ENCODE data around the gene LLGL2.

The LLGL2 gene

DNA sequence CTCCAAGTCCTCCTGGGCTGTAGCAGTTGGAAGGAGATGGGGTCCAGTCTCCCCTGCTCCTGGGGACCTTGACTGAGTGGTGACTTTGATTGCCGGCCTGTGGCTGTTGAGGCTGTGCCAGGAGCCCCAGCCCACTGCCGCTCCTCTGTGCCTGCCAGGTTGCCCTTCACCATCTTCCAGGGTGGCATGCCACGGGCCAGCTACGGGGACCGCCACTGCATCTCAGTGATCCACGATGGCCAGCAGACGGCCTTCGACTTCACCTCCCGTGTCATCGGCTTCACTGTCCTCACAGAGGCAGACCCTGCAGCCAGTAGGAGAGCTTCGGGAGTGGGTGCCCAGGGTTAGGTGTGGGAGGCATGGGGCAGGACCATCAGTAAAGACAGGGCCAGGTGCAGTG is 38.7 kb downstream of the LLGL2 start:
- no peak for TF ChIP-seq PAX5 (IDR thresholded peaks at IDR 0.05; ENCODE audit: insufficient read depth, low read length, severe bottlenecking)
- no peak for TF ChIP-seq POLR2AphosphoS5 (IDR thresholded peaks at IDR 0.05; ENCODE audit: low read depth, low read length)
- TF ChIP-seq TAF1 (IDR thresholded peaks at IDR 0.05; ENCODE audit: low read depth, low read length), result no peak
- no peak for TF ChIP-seq POU2F2 (IDR thresholded peaks at IDR 0.05; ENCODE audit: low read depth, low read length)
- no peak for TF ChIP-seq SPI1 (IDR thresholded peaks at IDR 0.05; ENCODE audit: low read depth, low read length)
- TF ChIP-seq POLR2A (IDR thresholded peaks at IDR 0.05; ENCODE audit: low read depth, low read length), result no peak
- DNase-seq (ENCODE audit: insufficient read length, low spot score) (no peak), FAIRE-seq (no peak)

- no peak for FAIRE-seq
- DNase-seq (ENCODE audit: insufficient read length, low spot score), result no peak
- TF ChIP-seq POU2F2 (IDR thresholded peaks at IDR 0.05; ENCODE audit: low read depth, low read length) (no peak), PAX5 (IDR thresholded peaks at IDR 0.05; ENCODE audit: insufficient read depth, low read length, severe bottlenecking) (no peak), POLR2A (IDR thresholded peaks at IDR 0.05; ENCODE audit: low read depth, low read length) (no peak), TAF1 (IDR thresholded peaks at IDR 0.05; ENCODE audit: low read depth, low read length) (no peak), SPI1 (IDR thresholded peaks at IDR 0.05; ENCODE audit: low read depth, low read length) (no peak), POLR2AphosphoS5 (IDR thresholded peaks at IDR 0.05; ENCODE audit: low read depth, low read length) (no peak)
These were observed 39.6 kb downstream of the LLGL2 start for GRCh38 chr17:75565066-75565465.

- DNase-seq (ENCODE audit: insufficient read length, low spot score) (no peak), FAIRE-seq (no peak)
- TF ChIP-seq PAX5 (IDR thresholded peaks at IDR 0.05; ENCODE audit: insufficient read depth, low read length, severe bottlenecking) (no peak), SPI1 (IDR thresholded peaks at IDR 0.05; ENCODE audit: low read depth, low read length) (no peak), POU2F2 (IDR thresholded peaks at IDR 0.05; ENCODE audit: low read depth, low read length) (no peak), TAF1 (IDR thresholded peaks at IDR 0.05; ENCODE audit: low read depth, low read length) (no peak), POLR2AphosphoS5 (IDR thresholded peaks at IDR 0.05; ENCODE audit: low read depth, low read length) (no peak), POLR2A (IDR thresholded peaks at IDR 0.05; ENCODE audit: low read depth, low read length) (no peak)
These were observed 40.1 kb downstream of the LLGL2 start for GRCh38 chr17:75565618-75566017.

DNA sequence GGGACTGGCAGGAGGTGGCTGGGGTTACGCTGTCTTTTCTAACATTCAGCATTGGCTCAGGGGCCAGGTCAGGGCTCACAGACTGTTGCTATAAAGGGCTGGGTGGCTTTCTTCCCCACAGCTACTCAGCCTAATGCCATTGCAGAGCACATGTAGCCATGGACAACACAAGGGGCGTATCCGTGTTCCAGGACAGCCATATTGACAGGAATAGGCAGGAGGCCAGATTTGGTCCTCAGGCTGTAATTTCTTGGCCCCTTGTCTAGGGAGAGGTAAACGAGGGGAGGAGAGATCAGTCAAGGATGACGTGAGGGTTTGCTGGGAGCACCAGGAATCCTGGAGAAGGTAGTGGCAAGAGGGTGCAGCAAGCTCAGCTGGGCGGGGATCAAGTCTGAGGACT is 40.9 kb downstream of the LLGL2 start:
- TF ChIP-seq POLR2A (IDR thresholded peaks at IDR 0.05; ENCODE audit: low read depth, low read length), result no peak
- no peak for TF ChIP-seq PAX5 (IDR thresholded peaks at IDR 0.05; ENCODE audit: insufficient read depth, low read length, severe bottlenecking)
- TF ChIP-seq POU2F2 (IDR thresholded peaks at IDR 0.05; ENCODE audit: low read depth, low read length), result no peak
- TF ChIP-seq TAF1 (IDR thresholded peaks at IDR 0.05; ENCODE audit: low read depth, low read length), result no peak
- TF ChIP-seq POLR2AphosphoS5 (IDR thresholded peaks at IDR 0.05; ENCODE audit: low read depth, low read length), result no peak
- no peak for TF ChIP-seq SPI1 (IDR thresholded peaks at IDR 0.05; ENCODE audit: low read depth, low read length)
- FAIRE-seq (peak; percentile 43), DNase-seq (ENCODE audit: insufficient read length, low spot score) (no peak)

DNA sequence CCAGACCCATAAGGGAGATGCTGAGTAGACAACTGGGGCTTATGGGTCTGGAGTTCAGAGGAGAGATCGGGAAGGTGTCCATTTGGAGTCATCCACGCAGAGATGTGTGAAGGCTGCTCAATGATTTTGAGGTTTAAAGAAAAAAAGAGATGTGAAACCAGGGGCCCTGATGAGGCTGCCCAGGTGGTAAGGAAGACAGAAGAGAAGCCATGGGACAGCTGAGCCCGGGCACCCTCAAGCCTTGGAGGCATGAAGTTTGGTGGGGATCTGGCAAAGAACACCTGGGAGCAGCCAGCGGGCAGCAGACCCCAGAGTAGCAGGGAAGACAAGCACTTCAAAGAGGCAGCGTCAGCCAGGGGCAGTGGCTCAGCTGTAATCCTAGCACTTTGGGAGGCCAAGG is 41.3 kb downstream of the LLGL2 start:
- peak; percentile 92 for TF ChIP-seq SPI1 (IDR thresholded peaks at IDR 0.05; ENCODE audit: low read depth, low read length)
- no peak for TF ChIP-seq POU2F2 (IDR thresholded peaks at IDR 0.05; ENCODE audit: low read depth, low read length)

DNA sequence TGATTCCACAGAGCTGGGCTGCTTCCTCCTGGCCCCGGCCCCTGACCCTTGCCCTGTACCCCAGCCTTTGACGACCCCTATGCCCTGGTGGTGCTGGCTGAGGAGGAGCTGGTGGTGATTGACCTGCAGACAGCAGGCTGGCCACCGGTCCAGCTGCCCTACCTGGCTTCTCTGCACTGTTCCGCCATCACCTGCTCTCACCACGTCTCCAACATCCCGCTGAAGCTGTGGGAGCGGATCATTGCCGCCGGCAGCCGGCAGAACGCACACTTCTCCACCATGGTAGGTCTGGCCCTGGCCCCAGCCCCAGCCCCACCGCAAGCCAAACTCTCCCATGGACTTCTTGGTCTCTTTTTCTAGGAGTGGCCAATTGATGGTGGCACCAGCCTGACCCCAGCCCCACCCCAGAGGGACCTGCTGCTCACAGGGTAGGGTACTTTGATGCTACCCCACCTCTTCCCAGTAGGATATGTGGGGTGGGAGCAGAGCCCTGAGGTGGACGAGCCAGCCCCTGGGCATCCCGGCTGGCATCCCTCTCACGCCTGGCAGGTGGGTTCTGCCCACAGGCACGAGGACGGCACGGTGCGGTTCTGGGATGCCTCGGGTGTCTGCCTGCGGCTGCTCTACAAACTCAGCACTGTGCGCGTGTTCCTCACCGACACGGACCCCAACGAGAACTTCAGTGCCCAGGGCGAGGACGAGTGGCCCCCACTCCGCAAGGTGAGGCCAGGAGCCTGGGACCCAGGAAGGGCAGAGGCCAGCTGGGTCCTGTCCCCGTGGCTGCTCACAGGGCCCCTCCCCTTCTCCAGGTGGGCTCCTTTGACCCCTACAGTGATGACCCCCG is 43.1 kb downstream of the LLGL2 start:
- DNase-seq (ENCODE audit: insufficient read length, low spot score) (no peak), FAIRE-seq (no peak)
- TF ChIP-seq POU2F2 (IDR thresholded peaks at IDR 0.05; ENCODE audit: low read depth, low read length) (no peak), SPI1 (IDR thresholded peaks at IDR 0.05; ENCODE audit: low read depth, low read length) (no peak), TAF1 (IDR thresholded peaks at IDR 0.05; ENCODE audit: low read depth, low read length) (no peak), POLR2AphosphoS5 (IDR thresholded peaks at IDR 0.05; ENCODE audit: low read depth, low read length) (no peak), POLR2A (IDR thresholded peaks at IDR 0.05; ENCODE audit: low read depth, low read length) (no peak), PAX5 (IDR thresholded peaks at IDR 0.05; ENCODE audit: insufficient read depth, low read length, severe bottlenecking) (no peak)

More for the DNA sequence above, 41.3 kb downstream of the LLGL2 start:
- FAIRE-seq (no peak), DNase-seq (ENCODE audit: insufficient read length, low spot score) (no peak)

GRCh38 chr17:75570034-75570676 is 44.7 kb downstream of the LLGL2 start:
- no peak for DNase-seq (ENCODE audit: insufficient read length, low spot score)
- peak; percentile 41 for FAIRE-seq
- no peak for TF ChIP-seq POLR2AphosphoS5 (IDR thresholded peaks at IDR 0.05; ENCODE audit: low read depth, low read length)
- TF ChIP-seq POLR2A (IDR thresholded peaks at IDR 0.05; ENCODE audit: low read depth, low read length), result no peak

DNA sequence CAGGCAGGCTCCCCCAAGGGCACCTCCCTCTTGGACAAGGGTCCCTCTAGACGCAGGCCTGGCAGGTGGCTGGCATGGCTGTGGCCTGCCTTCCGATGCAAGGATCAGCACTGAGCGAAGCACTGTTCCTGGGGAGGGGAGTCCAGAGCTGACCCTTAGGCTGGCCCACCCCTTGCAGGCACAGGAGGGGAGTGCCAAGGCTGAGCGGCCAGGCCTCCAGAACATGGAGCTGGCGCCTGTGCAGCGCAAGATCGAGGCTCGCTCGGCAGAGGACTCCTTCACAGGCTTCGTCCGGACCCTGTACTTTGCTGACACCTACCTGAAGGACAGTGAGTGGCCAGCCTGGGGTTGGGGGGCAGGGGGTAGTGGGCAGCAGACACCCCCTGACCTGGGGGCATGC is 45.3 kb downstream of the LLGL2 start:
- no peak for DNase-seq (ENCODE audit: insufficient read length, low spot score)
- TF ChIP-seq TAF1 (IDR thresholded peaks at IDR 0.05; ENCODE audit: low read depth, low read length), result no peak
- TF ChIP-seq POLR2A (IDR thresholded peaks at IDR 0.05; ENCODE audit: low read depth, low read length), result no peak
- TF ChIP-seq POU2F2 (IDR thresholded peaks at IDR 0.05; ENCODE audit: low read depth, low read length), result no peak
- TF ChIP-seq PAX5 (IDR thresholded peaks at IDR 0.05; ENCODE audit: insufficient read depth, low read length, severe bottlenecking), result no peak
- no peak for TF ChIP-seq SPI1 (IDR thresholded peaks at IDR 0.05; ENCODE audit: low read depth, low read length)
- TF ChIP-seq POLR2AphosphoS5 (IDR thresholded peaks at IDR 0.05; ENCODE audit: low read depth, low read length), result no peak
- FAIRE-seq, result no peak

DNA sequence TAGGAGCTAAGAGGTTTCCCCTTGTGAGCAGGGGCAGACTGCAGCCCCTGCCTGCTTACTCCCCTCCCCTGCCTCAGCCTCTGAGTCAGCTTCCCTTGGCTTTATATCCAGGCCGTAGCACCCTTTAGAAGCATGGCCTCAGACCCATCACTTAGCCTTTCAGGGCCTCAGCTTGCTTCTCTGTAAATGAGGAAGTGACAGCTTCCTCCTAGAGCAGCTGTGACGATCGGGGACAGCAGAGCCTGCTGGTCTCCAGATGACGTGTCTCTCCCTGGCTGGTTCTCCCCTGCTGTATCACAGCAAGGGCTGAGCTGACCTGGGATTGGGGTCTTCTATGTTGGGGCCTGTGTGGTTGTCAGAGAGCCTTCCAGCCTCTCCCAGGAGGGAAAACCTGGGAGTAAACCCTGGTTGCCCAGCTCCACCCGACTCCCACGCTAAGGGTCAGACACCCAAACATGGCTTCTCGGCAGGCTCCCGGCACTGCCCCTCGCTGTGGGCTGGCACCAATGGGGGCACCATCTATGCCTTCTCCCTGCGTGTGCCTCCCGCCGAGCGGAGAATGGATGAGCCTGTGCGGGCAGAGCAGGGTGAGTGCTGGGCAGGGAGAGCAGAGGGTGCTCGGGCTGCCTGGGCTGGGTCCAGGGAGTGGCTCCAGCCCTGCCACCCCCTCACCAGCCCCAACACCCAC is 45.8 kb downstream of the LLGL2 start:
- TF ChIP-seq POLR2A (IDR thresholded peaks at IDR 0.05; ENCODE audit: low read depth, low read length), result peak; percentile 68
- no peak for TF ChIP-seq TAF1 (IDR thresholded peaks at IDR 0.05; ENCODE audit: low read depth, low read length)
- TF ChIP-seq SPI1 (IDR thresholded peaks at IDR 0.05; ENCODE audit: low read depth, low read length), result peak; percentile 99
- TF ChIP-seq POLR2AphosphoS5 (IDR thresholded peaks at IDR 0.05; ENCODE audit: low read depth, low read length), result peak; percentile 57
- peak; percentile 99 for FAIRE-seq
- DNase-seq (ENCODE audit: insufficient read length, low spot score), result peak; percentile 95

All from GM12891 (cell line).